Ishikawa (cell line): Measurements from ENCODE around the gene RIPOR3.

Source experiments
- CEBPB ChIP-seq: IDR thresholded peaks from 2 replicates; pipeline ENCODE4 v1.6.1; 2012
- CREB1 ChIP-seq: IDR thresholded peaks from 2 replicates; pipeline ENCODE4 v1.6.1; 2012; ENCODE audit warnings: low read depth
- EGR1 ChIP-seq: IDR thresholded peaks from 2 replicates; pipeline ENCODE4 v1.6.1; 2012
- EP300 ChIP-seq: IDR thresholded peaks from 2 replicates; pipeline ENCODE4 v1.6.1; 2012; ENCODE audit warnings: borderline replicate concordance
- FOXM1 ChIP-seq: IDR thresholded peaks from 2 replicates; pipeline ENCODE4 v1.6.1; 2012; ENCODE audit warnings: low read depth, borderline replicate concordance
- NFIC ChIP-seq: IDR thresholded peaks from 2 replicates; pipeline ENCODE4 v1.6.1; 2012
- RAD21 ChIP-seq: IDR thresholded peaks from 2 replicates; pipeline ENCODE4 v1.6.1; 2012; ENCODE audit warnings: low read depth
- TAF1 ChIP-seq: IDR thresholded peaks from 2 replicates; pipeline ENCODE4 v1.6.1; 2012; ENCODE audit warnings: low read depth, mild to moderate bottlenecking
- TCF12 ChIP-seq: IDR thresholded peaks from 2 replicates; pipeline ENCODE4 v1.6.1; 2012; ENCODE audit warnings: low read depth
- TEAD4 ChIP-seq: IDR thresholded peaks from 2 replicates; pipeline ENCODE4 v1.6.1; 2012
- YY1 ChIP-seq: IDR thresholded peaks from 2 replicates; pipeline ENCODE4 v1.6.1; 2012; ENCODE audit warnings: low read depth
- ZBTB7A ChIP-seq: IDR thresholded peaks from 2 replicates; pipeline ENCODE4 v1.6.1; 2012; ENCODE audit warnings: low read depth
- TF ChIP-seq, protein P1 (sequence below): IDR thresholded peaks from 2 replicates; pipeline ENCODE4 v1.6.1; 2012
- TF ChIP-seq, protein P2 (sequence below): IDR thresholded peaks from 2 replicates; pipeline ENCODE4 v1.6.1; 2012
- TF ChIP-seq, protein P3 (sequence below): IDR thresholded peaks from 2 replicates; pipeline ENCODE4 v1.6.1; 2012; ENCODE audit warnings: low read depth, mild to moderate bottlenecking

The RIPOR3 gene

DNA sequence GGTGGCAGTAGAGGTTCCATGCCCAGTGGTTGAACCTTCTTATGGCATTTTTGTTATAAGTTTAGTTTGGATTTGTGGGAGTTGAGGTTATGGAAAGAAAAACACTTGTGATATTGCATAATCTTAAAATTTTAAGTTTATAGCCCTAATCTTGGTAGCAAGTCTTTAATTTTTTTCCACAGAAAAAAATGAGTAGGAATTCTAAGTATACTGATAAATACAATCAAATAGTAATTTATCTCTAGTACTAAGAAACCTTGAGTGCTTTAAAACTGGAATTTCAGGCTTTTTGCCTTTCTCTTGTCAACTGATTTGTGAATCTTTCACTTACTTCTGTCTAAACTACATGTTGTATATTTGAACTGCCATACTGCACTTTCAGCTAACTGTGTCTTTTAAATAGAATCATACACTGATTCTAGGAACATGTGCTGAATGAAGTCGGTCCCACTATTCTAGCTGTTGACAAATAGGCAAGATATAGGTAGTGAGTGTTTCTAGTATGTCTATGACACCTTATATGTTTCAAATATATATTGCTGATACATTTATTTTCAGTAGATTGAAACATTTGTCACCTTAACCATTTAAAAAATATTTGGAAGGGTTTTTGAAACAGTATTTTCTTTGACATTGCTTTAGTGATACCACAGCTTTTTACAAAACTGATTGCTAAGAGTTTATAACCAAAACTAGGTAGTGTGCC lies 42.5 kb upstream of the RIPOR3 start:
- TF ChIP-seq TAF1 (no peak), TCF12 (no peak), EP300 (no peak), TEAD4 (no peak), NFIC (no peak), EGR1 (no peak), YY1 (no peak), FOXM1 (no peak), ZBTB7A (no peak), RAD21 (no peak), CREB1 (no peak)
- TF ChIP-seq, protein P1, sequence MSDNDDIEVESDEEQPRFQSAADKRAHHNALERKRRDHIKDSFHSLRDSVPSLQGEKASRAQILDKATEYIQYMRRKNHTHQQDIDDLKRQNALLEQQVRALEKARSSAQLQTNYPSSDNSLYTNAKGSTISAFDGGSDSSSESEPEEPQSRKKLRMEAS, result no peak
- TF ChIP-seq, protein P2, sequence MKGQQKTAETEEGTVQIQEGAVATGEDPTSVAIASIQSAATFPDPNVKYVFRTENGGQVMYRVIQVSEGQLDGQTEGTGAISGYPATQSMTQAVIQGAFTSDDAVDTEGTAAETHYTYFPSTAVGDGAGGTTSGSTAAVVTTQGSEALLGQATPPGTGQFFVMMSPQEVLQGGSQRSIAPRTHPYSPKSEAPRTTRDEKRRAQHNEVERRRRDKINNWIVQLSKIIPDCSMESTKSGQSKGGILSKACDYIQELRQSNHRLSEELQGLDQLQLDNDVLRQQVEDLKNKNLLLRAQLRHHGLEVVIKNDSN, result no peak

DNA sequence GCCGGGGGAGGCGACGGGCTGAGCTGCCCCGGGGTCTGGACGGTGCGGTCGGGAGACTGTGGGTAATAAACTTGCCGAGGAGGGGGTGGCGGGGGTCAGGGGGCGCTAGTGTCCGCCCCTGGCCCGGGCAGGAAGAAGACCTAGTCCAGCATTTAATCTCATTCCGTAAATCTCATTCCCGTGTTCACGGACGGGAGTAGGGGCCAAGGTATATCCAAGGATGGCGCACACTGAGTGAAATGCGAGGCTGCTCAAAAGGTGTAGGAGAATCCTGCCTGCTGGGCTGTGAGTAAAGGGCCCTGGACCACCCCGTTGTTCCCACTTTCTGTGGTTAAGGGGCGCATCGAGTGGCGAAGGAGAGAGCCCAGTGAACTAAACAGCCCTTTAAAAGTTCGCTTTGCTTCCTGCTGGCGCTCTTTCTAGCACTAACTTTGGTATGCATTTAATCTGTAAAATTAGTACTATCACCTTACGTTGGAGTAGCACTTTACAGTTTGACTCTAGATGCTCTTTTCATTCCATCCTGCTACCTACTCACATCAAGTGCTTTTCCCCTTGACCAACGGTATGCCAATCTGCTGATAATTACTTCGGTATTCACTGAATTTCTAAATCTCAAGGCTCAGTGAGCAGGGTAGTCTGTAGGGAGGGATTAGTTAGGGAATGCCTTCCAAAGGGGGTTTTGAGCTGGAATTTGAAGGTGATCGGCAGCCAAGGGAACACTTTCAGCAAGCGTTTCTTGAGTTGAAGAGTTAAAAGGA lies 40.8 kb upstream of the RIPOR3 start:
- TF ChIP-seq, protein P2, result no peak
- peak; percentile 23; the same call in 1 of the 2 replicates for TF ChIP-seq TEAD4
- 0 out of 2 replicates have a peak, but pooled peaks have one; percentile 1 for TF ChIP-seq TCF12
- 0 out of 2 replicates have a peak, but pooled peaks have one; percentile 10 for TF ChIP-seq ZBTB7A
- no peak for TF ChIP-seq CEBPB

DNA sequence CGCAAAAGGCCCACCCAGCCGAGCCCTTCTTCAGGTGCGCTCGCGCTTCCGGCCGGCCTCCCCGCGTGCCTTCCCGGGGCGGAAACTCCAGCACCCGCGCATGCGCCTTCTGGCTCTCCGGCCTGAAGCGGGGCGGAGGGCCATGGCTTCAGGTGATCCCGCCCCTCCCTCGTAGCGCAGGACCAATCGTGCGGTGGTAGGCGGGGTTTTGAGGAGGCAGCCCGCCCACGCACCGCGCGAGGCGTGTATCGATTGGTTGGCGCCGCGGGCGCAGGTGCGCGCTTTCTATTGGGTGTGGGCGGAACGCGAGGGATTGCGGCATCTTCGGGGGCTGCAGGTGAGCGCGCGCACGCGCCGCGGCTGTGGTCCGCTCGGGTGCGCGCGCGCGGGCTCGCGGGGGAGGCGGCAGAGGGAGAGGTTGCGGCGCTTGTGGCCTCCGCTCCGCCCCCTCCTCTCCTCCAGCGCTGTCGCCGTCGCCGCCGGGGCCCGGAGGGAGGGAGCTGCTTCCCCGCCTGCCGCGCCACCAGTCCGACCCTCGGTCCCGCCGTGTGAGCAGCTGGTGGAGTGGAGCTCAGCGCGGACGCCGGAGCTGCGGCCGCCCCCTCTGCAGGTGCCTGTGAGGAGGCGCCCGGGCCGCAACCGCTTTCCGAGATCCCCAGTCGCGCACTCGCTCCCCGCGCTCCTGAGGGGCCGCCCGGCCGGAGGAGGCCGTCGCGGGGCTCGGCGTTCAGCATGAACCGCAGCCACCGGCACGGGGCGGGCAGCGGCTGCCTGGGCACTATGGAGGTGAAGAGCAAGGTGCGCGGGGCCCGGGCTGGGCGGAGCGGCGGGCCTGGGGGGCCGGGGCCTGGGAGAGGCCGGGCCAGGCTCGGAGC lies 40.0 kb upstream of the RIPOR3 start, which contains the start of gene PARD6B:
TSS of gene PARD6B (plus strand) at position 526 of the 875 bp plus-strand sequence. CDS start at position 733, 207 bp downstream.
- TF ChIP-seq EP300, result no peak
- TF ChIP-seq NFIC, result no peak
- peak; percentile 99 for TF ChIP-seq EGR1
- TF ChIP-seq TAF1, result no peak
- no peak; the same call in 1 of the 2 replicates for TF ChIP-seq TEAD4
- no peak; the same call in 1 of the 2 replicates for TF ChIP-seq YY1
- peak; percentile 5; the same call in 1 of the 2 replicates for TF ChIP-seq TCF12
- no peak for TF ChIP-seq CREB1
- TF ChIP-seq RAD21, result no peak
- TF ChIP-seq, protein P3, sequence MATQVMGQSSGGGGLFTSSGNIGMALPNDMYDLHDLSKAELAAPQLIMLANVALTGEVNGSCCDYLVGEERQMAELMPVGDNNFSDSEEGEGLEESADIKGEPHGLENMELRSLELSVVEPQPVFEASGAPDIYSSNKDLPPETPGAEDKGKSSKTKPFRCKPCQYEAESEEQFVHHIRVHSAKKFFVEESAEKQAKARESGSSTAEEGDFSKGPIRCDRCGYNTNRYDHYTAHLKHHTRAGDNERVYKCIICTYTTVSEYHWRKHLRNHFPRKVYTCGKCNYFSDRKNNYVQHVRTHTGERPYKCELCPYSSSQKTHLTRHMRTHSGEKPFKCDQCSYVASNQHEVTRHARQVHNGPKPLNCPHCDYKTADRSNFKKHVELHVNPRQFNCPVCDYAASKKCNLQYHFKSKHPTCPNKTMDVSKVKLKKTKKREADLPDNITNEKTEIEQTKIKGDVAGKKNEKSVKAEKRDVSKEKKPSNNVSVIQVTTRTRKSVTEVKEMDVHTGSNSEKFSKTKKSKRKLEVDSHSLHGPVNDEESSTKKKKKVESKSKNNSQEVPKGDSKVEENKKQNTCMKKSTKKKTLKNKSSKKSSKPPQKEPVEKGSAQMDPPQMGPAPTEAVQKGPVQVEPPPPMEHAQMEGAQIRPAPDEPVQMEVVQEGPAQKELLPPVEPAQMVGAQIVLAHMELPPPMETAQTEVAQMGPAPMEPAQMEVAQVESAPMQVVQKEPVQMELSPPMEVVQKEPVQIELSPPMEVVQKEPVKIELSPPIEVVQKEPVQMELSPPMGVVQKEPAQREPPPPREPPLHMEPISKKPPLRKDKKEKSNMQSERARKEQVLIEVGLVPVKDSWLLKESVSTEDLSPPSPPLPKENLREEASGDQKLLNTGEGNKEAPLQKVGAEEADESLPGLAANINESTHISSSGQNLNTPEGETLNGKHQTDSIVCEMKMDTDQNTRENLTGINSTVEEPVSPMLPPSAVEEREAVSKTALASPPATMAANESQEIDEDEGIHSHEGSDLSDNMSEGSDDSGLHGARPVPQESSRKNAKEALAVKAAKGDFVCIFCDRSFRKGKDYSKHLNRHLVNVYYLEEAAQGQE, result no peak
- TF ChIP-seq, protein P2, result peak; percentile 52
- TF ChIP-seq ZBTB7A, result peak; percentile 80; the same call in 1 of the 2 replicates
- peak; percentile 79 for TF ChIP-seq CEBPB
- TF ChIP-seq, protein P1, result peak; percentile 66

DNA sequence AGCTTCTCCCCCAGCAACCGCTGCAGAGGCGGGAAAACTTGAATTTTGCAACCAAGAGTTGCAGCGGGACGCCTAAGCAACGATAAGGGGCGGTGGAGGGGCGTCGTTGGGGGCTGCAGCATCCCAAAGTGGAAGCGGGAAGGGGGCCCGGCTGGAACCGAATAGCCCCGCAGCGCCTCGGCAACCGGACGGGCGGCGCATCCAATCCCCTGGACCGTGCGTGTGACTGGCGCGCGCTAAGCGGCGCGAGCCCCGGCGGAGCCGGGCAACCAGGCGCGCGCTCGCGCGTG lies 39.4 kb upstream of the RIPOR3 start:
- TF ChIP-seq, protein P2, result no peak
- TF ChIP-seq TEAD4 (no peak), RAD21 (no peak), CREB1 (no peak), NFIC (no peak), TCF12 (peak; percentile 41; the same call in 1 of the 2 replicates), EGR1 (no peak), ZBTB7A (no peak), YY1 (no peak), EP300 (no peak), TAF1 (peak; percentile 72; the same call in 1 of the 2 replicates)
- TF ChIP-seq, protein P1, result no peak; the same call in 1 of the 2 replicates
